AG09319 (cell line): ENCODE measurements around the gene TRIM33.
"Not testable (repeated sequence)": the region's sequence is repeated elsewhere in the genome, so short reads cannot be mapped to it uniquely, and the experiment has no call there.

Experiments used
- DNase-seq: peaks from one replicate; pipeline ENCODE4 v3.0.0-alpha.2; 2010; ENCODE audit warnings: low read depth; ENCODE audit errors: extremely low read depth
- CTCF ChIP-seq: IDR thresholded peaks from 2 replicates; pipeline ENCODE4 v1.5.1; 2011; ENCODE audit warnings: low read depth, mild to moderate bottlenecking, inconsistent platforms, low read length, moderate library complexity

TRIM33 gene

GRCh38 chr1:114387010-114387360 is 124.0 kb downstream of the TRIM33 start:
- no peak for DNase-seq
- TF ChIP-seq CTCF = no peak

GRCh38 chr1:114386129-114387009 is 124.6 kb downstream of the TRIM33 start:
- TF ChIP-seq CTCF = no peak
- no peak for DNase-seq

GRCh38 chr1:114384922-114385321 is 126.1 kb downstream of the TRIM33 start:
- no peak for TF ChIP-seq CTCF

GRCh38 chr1:114379987-114380386 is 131.0 kb downstream of the TRIM33 start:
- no peak for TF ChIP-seq CTCF

More at GRCh38 chr1:114384922-114385321, 126.1 kb downstream of the TRIM33 start:
- DNase-seq = no peak

GRCh38 chr1:114379358-114379757 is 131.6 kb downstream of the TRIM33 start:
- DNase-seq = no peak
- TF ChIP-seq CTCF = no peak

More at GRCh38 chr1:114379987-114380386, 131.0 kb downstream of the TRIM33 start:
- DNase-seq = no peak

GRCh38 chr1:114377356-114377755 is 133.6 kb downstream of the TRIM33 start:
- no peak for TF ChIP-seq CTCF
- DNase-seq = no peak

- no peak for DNase-seq
- no peak for TF ChIP-seq CTCF
Observed at GRCh38 chr1:114369930-114370329, 141.1 kb downstream of the TRIM33 start.

- DNase-seq = not testable (repeated sequence)
Observed at GRCh38 chr1:114369266-114369919, 141.6 kb downstream of the TRIM33 start.
